GM18505 (cell line): ENCODE results near the gene EEF2KMT.
"Not testable (repeated sequence)": the region's sequence is repeated elsewhere in the genome, so short reads cannot be mapped to it uniquely, and the experiment has no call there.

ENCODE experiments used
- ATAC-seq: cut with Tn5 transposase; IDR thresholded peaks from one replicate; pipeline ENCODE4 v1.9.1; 2021; ENCODE audit not compliant: unreplicated experiment
- POLR2A ChIP-seq: IDR thresholded peaks from 4 replicates; pipeline ENCODE4 v1.6.1; 2011; ENCODE audit warnings: borderline replicate concordance; ENCODE audit not compliant: insufficient read depth, insufficient read length; ENCODE audit errors: extremely low read depth

The EEF2KMT gene

DNA sequence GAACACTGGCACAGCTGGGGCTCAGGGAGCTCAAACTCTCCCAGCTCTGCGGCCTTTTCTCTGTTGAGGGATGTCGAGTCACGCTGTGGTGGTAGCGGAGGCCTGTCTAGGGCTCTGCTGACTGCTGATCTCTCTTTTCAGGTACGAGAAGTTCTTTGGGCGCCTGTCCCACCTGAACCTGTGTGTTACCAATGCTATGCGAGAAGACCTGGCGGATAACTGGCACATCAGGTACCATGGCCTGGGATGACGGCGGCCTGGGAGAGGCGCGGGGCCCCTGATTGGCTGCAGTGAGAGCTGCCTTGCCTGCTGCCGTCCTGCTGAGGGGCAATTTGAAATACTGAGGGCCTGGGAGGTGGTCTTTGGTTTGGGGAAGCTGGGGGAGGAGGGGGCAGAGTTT lies 20.3 kb downstream of the EEF2KMT start:
- ATAC-seq = no peak
- no peak for TF ChIP-seq POLR2A

DNA sequence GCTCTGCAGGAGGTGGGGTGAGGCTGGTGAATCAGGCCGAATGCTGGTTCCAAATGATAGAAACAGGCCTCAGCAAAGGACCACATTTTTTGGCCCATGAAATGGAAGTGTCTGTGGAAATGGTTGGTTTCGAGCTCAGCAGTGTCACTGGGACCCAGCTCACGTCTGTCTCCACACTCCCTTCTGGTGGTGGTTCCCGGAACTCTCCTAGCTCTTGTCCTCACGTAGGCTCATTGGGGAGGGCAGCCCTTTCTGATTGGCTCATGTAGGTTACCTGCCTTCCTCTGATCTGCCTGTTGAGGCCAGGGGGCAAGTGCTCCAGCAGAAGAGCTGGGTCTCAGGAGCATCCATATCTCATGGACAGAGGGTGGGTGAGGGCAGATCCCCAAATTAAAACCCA lies 22.0 kb downstream of the EEF2KMT start:
- no peak for TF ChIP-seq POLR2A
- ATAC-seq = no peak

DNA sequence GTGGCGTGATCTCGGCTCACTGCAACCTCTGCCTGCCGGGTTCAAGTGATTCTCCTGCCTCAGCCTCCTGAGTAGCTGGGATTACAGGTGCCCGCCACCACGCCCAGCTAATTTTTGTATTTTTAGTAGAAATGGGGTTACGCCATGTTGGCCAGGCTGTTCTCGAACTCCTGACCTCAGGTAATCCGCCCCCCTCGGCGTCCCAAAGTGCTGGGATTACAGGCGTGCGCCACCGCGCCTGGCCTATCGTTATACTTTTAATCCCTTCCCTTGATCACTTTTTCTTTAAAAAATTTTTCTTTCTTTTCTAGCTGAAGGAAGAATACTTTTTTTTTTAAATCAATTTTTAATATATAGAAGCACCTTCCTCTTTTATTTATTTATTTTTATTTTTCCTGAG lies 23.8 kb downstream of the EEF2KMT start:
- ATAC-seq = not testable (repeated sequence)

DNA sequence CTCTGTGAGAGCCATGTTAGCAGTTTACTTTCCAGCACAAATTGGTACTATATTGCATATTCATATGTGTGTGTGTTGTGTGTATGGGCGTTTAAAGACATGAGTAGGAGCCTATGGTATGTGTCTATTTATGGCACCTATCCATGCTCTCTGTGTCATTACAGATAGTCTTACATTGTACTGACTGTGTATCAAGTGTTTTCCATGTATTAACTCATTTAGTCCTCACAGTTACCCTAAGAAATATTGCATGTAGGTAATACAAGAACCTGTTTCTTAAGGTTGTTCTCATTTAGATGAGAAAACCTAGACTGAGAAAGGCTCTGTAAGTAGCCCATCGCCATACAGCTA lies 24.3 kb downstream of the EEF2KMT start:
- no peak for TF ChIP-seq POLR2A
- ATAC-seq = no peak

GRCh38 chr16:5072334-5073278 lies 25.0 kb downstream of the EEF2KMT start:
- TF ChIP-seq POLR2A = no peak
- ATAC-seq = no peak

DNA sequence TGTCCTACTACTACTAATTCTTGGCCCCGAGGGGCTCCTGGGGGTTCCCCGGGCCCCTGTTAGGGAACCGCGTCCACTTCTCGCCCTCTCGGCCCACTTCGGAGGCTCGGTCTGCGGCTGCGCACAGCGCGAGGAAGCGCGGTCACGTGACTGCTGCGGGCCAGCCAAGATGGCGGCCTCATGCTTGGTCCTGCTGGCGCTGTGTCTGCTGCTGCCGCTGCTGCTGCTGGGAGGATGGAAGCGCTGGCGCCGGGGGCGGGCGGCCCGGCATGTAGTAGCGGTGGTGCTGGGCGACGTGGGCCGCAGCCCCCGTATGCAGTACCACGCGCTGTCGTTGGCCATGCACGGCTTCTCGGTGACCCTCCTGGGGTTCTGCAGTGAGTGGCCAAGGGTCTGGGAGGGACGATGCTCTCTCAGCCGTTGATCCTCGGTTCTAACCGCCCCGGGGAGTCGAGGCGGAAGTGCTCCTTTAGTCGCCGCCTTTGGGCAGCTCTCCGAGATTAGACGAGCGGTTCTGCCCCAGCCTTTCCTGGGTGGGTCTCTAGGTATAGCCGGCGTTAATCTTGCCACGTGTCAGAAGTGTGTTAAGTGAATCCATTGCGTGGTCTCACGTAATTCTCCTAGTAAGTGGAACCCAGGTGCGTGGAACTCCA lies 25.8 kb downstream of the EEF2KMT start, which contains the start of gene ALG1:
TSS of gene ALG1 (plus strand) at position 163 of the 653 bp plus-strand sequence. CDS start at position 170, 7 bp downstream.
- ATAC-seq = peak; percentile 91
- TF ChIP-seq POLR2A = peak; percentile 99

DNA sequence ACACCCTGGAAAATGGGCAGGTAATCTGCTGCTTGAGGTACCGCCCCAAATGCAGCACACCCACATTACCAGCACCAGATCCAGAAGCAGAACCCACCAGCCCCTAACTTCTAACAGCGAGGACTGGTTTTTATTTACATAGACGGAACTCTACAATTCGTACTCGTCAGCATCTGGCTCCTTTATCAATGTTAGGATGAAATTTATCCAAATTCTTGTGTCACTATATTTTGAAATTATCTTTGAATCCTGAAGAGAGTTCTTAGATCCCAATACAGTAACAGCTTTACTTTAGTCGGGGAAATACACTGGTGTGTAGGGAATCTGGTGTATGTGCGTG lies 26.3 kb downstream of the EEF2KMT start:
- TF ChIP-seq POLR2A = no peak
- ATAC-seq = no peak

- no peak for TF ChIP-seq POLR2A
- ATAC-seq = no peak
These were observed 27.0 kb downstream of the EEF2KMT start for GRCh38 chr16:5070431-5071186.

GRCh38 chr16:5069854-5070253 lies 27.7 kb downstream of the EEF2KMT start:
- TF ChIP-seq POLR2A = no peak
- ATAC-seq = no peak

- no peak for ATAC-seq
- TF ChIP-seq POLR2A = no peak
These were observed 28.5 kb downstream of the EEF2KMT start for GRCh38 chr16:5069048-5069447.

DNA sequence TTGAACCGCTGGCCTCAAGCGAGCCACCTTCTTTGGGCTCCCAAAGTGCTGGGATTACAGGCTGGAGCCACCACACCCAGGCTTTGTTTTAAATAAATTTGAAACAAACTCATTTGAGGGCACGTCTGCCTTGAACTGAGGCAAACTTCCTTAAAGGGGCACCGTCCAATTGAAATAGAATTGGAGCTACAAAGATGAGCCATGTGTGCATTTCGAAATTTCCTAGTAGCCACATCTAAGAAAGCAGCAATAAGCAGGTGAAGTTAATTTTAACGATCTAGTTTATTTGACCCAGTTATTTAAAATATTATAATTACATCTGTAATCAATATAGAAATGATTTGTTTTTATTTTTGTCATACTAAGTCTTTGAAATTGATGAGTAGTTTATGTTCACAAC lies 31.1 kb downstream of the EEF2KMT start:
- TF ChIP-seq POLR2A = no peak
- ATAC-seq = no peak

DNA sequence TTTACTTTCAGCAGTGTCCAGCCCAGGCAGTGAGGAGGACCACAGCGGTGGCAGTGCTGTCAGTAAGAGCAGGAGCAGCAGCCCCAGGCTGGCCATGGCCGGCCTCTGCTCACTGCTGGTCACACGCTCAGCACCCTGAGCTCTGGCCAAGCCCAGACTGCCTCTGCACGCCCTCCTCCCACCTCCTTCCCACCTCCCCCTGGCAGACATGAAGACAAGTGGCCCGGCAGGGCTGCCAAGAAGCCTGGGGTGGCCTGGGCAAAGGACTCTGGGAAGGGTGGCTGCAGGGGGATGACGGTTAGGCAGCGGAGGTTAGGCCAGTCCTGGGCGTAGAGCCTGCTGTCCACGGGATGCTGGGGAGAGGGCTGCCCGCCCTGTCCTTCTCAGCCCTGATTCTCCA lies 31.8 kb downstream of the EEF2KMT start, which contains the start of gene C16orf89:
TSS of gene C16orf89 (minus strand) at position 144 of the 400 bp plus-strand sequence. CDS start at position 96, 48 bp downstream.
- no peak for ATAC-seq
- TF ChIP-seq POLR2A = no peak

DNA sequence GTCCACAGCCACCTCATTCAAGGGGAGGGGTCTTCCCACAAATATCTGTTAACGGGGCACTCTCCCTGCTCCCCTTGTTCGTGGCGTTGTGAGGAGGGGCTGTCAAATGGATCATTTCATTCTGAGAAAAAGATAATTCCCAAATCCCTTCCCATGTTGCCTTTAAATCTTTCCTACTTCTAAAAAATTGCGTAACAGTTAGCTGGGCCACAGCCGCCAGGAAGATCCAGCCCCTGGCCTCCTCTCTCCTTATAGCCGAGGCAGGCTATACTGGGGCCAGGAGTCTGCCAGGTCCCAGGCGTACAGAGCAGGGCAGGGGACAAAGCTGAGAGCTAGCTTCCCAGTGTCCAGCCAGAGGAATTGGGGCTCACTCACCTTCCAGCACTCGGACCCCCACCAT lies 32.3 kb downstream of the EEF2KMT start:
- no peak for ATAC-seq
- no peak for TF ChIP-seq POLR2A
